ENCODE data around the gene PMIS2.

PMIS2 gene

GRCh38 chr19:35633727-35634440 lies 47.9 kb downstream of the PMIS2 start:
- DNase-seq = no peak

- DNase-seq = no peak
Observed at GRCh38 chr19:35636651-35637050, 50.7 kb downstream of the PMIS2 start.

Data from fibroblast of skin of right quadriceps (primary cell).